ENCODE results near the gene PCDHB11. TPM values are rescaled to one million over a fixed set of nuclear protein-coding genes. Genes with fewer than 3 reads are reported as not detected.
"Not testable (repeated sequence)": the region's sequence is repeated elsewhere in the genome, so short reads cannot be mapped to it uniquely, and the experiment has no call there.

The PCDHB11 gene
- total RNA-seq, 2 donors from 2014 or later = 3.6 to 4.0 TPM

GRCh38 chr5:141225421-141225820 is 26.0 kb downstream of the PCDHB11 start:
- intact Hi-C loops (cut with DNase I); DNase-seq (ENCODE audit: low spot score): not testable (repeated sequence)

- no peak for DNase-seq (ENCODE audit: low spot score)
- intact Hi-C loops (cut with DNase I) = no loop called here
Observed at GRCh38 chr5:141234109-141234667, 34.8 kb downstream of the PCDHB11 start.

- intact Hi-C loops (cut with DNase I); DNase-seq (ENCODE audit: low spot score): not testable (repeated sequence)
Observed at GRCh38 chr5:141235922-141236321, 36.5 kb downstream of the PCDHB11 start.

- intact Hi-C loops (cut with DNase I) = no loop called here
- no peak for DNase-seq (ENCODE audit: low spot score)
Observed at GRCh38 chr5:141236516-141237313, 37.3 kb downstream of the PCDHB11 start.

GRCh38 chr5:141241496-141241895 is 42.1 kb downstream of the PCDHB11 start:
- no peak for DNase-seq (ENCODE audit: low spot score)
- intact Hi-C loops (cut with DNase I) = no loop called here

- DNase-seq (ENCODE audit: low spot score) = no peak
- intact Hi-C loops (cut with DNase I) = no loop called here
Observed at GRCh38 chr5:141245250-141245717, 45.9 kb downstream of the PCDHB11 start, which contains the start of gene PCDHB15. PCDHB15 (plus strand) TSS chr5:141245395; CDS start chr5:141245579, 184 bp downstream.

GRCh38 chr5:141246971-141247370 is 47.5 kb downstream of the PCDHB11 start:
- intact Hi-C loops (cut with DNase I); DNase-seq (ENCODE audit: low spot score): not testable (repeated sequence)

GRCh38 chr5:141247434-141247833 is 48.0 kb downstream of the PCDHB11 start:
- DNase-seq (ENCODE audit: low spot score); intact Hi-C loops (cut with DNase I): not testable (repeated sequence)

- intact Hi-C loops (cut with DNase I) = no loop called here
Observed at GRCh38 chr5:141250576-141250975, 51.1 kb downstream of the PCDHB11 start.

More at GRCh38 chr5:141250576-141250975, 51.1 kb downstream of the PCDHB11 start:
- DNase-seq (ENCODE audit: low spot score) = no peak

Other genes starting within 250 kb of the PCDHB11 start
- gene PCDHAC2, start 233.2 kb upstream of the PCDHB11 start, total RNA-seq = under 1 TPM; 0.32 to 0.33 TPM
- gene PCDHB1, start 148.3 kb upstream of the PCDHB11 start, total RNA-seq = not detected
- 1 to 10 TPM; 2.3 to 3.2 TPM for gene PCDHB2, start 105.0 kb upstream of the PCDHB11 start, total RNA-seq
- 1 to 10 TPM; 1.2 to 1.3 TPM for gene PCDHB3, start 99.2 kb upstream of the PCDHB11 start, total RNA-seq
- 1 to 10 TPM; 4.1 to 5.2 TPM for gene PCDHB4, start 77.8 kb upstream of the PCDHB11 start, total RNA-seq
- 1 to 10 TPM; 2.8 to 3.1 TPM for gene PCDHB5, start 64.4 kb upstream of the PCDHB11 start, total RNA-seq
- 1 to 10 TPM in 1 of 2 donors, under 1 TPM in 1; 0.95 to 1.6 TPM for gene PCDHB6, start 49.6 kb upstream of the PCDHB11 start, total RNA-seq
- 1 to 10 TPM; 2.6 to 5.5 TPM for gene PCDHB7, start 27.0 kb upstream of the PCDHB11 start, total RNA-seq
- gene PCDHB8, start 21.8 kb upstream of the PCDHB11 start, total RNA-seq = 1 to 10 TPM; 2.3 to 3.5 TPM
- 1 to 10 TPM; 3.0 to 5.0 TPM for gene PCDHB16, start 17.2 kb upstream of the PCDHB11 start, total RNA-seq
- gene PCDHB9, start 12.5 kb upstream of the PCDHB11 start, total RNA-seq = 1 to 10 TPM; 1.1 to 5.3 TPM
- gene PCDHB10, start 7.3 kb upstream of the PCDHB11 start, total RNA-seq = 1 to 10 TPM; 2.6 to 3.8 TPM
- 1 to 10 TPM; 3.6 to 4.1 TPM for gene PCDHB12, start 9.1 kb downstream of the PCDHB11 start, total RNA-seq
- 1 to 10 TPM; 3.9 to 6.4 TPM for gene PCDHB13, start 14.3 kb downstream of the PCDHB11 start, total RNA-seq
- gene PCDHB14, start 23.7 kb downstream of the PCDHB11 start, total RNA-seq = 1 to 10 TPM; 5.0 to 8.7 TPM
- gene PCDHB15, start 45.8 kb downstream of the PCDHB11 start, total RNA-seq = 1 to 10 TPM; 3.8 to 4.4 TPM
- gene SLC25A2, start 104.4 kb downstream of the PCDHB11 start, total RNA-seq = under 1 TPM; 0.46 to 1.00 TPM
- gene TAF7, start 121.2 kb downstream of the PCDHB11 start, total RNA-seq = 10 to 100 TPM; 57.9 to 63.1 TPM
- under 1 TPM; 0.81 to 0.93 TPM for gene PCDHGA1, start 130.9 kb downstream of the PCDHB11 start, total RNA-seq
- 1 to 10 TPM; 3.7 to 7.4 TPM for gene PCDHGA2, start 139.1 kb downstream of the PCDHB11 start, total RNA-seq
- 1 to 10 TPM; 2.0 to 3.0 TPM for gene PCDHGA3, start 144.2 kb downstream of the PCDHB11 start, total RNA-seq
- gene PCDHGB1, start 150.5 kb downstream of the PCDHB11 start, total RNA-seq = 1 to 10 TPM; 2.6 to 2.8 TPM
- 1 to 10 TPM; 4.7 to 5.5 TPM for gene PCDHGA4, start 155.4 kb downstream of the PCDHB11 start, total RNA-seq
- 1 to 10 TPM; 4.7 to 5.2 TPM for gene PCDHGB2, start 160.4 kb downstream of the PCDHB11 start, total RNA-seq
- gene PCDHGA5, start 164.5 kb downstream of the PCDHB11 start, total RNA-seq = 1 to 10 TPM; 3.9 to 5.2 TPM
- 1 to 10 TPM; 4.9 to 5.0 TPM for gene PCDHGB3, start 170.6 kb downstream of the PCDHB11 start, total RNA-seq
- gene PCDHGA6, start 174.3 kb downstream of the PCDHB11 start, total RNA-seq = 1 to 10 TPM; 6.6 to 7.9 TPM
- gene PCDHGA7, start 183.1 kb downstream of the PCDHB11 start, total RNA-seq = 1 to 10 TPM; 4.0 to 4.3 TPM
- 1 to 10 TPM; 4.8 to 5.7 TPM for gene PCDHGB4, start 188.1 kb downstream of the PCDHB11 start, total RNA-seq
- 1 to 10 TPM; 2.0 to 2.4 TPM for gene PCDHGA8, start 193.0 kb downstream of the PCDHB11 start, total RNA-seq
- 1 to 10 TPM; 8.1 to 9.5 TPM for gene PCDHGB5, start 198.3 kb downstream of the PCDHB11 start, total RNA-seq
- gene PCDHGA9, start 203.2 kb downstream of the PCDHB11 start, total RNA-seq = 1 to 10 TPM; 5.6 to 7.2 TPM
- 1 to 10 TPM; 6.7 to 8.5 TPM for gene PCDHGB6, start 208.4 kb downstream of the PCDHB11 start, total RNA-seq
- 1 to 10 TPM; 5.7 to 6.6 TPM for gene PCDHGA10, start 213.4 kb downstream of the PCDHB11 start, total RNA-seq
- 10 to 100 TPM; 12.2 to 17.1 TPM for gene PCDHGB7, start 218.1 kb downstream of the PCDHB11 start, total RNA-seq
- gene PCDHGA11, start 221.4 kb downstream of the PCDHB11 start, total RNA-seq = 1 to 10 TPM; 4.6 to 4.8 TPM
- gene PCDHGA12, start 230.9 kb downstream of the PCDHB11 start, total RNA-seq = 10 to 100 TPM in 1 of 2 donors, 1 to 10 TPM in 1; 5.2 to 11.6 TPM

Measured in posterior vena cava (tissue), 2 donors.